OCI-LY7 (cell line): ENCODE results near the gene GMCL1.

Source experiments
- CTCF ChIP-seq: fragments of 200-600 bp; sonication (generic); conservative IDR thresholded peaks from 2 replicates; pipeline ENCODE4 v1.5.1; 2014; ENCODE audit warnings: mild to moderate bottlenecking, antibody characterized with exemption, low read length, moderate library complexity, mixed read lengths
- EZH2phosphoT487 ChIP-seq: fragments of 200-600 bp; sonication (generic); IDR thresholded peaks from 2 replicates; pipeline ENCODE4 v1.6.1; 2018; ENCODE audit warnings: low read depth, borderline replicate concordance, mild to moderate bottlenecking, mixed run types, antibody characterized with exemption, low read length, moderate library complexity, mixed read lengths

DNA sequence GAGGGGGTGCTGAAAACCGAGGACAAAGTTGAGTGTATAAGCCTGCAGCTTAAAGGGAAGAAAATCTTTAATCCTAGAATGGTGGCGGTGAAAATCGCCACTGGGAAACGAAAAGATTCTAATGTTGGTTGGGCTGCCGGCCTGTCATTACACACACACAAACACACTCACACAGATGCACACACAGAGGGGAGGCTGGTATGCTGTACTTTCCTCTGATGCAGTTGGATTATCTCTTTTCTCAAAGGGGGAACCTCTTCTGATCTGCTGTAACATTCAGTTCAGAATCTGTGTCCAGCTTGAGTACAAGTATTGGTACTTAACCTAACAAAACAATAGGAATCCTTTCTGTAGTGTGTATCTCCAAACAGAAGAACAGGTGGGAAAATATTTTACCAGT is 48.5 kb upstream of the GMCL1 start:
- no peak for TF ChIP-seq CTCF
- TF ChIP-seq EZH2phosphoT487, result no peak
